NT2/D1 (cell line): Measurements from ENCODE around the gene FAM20C.

Source experiments
- DNase-seq: peaks from one replicate; pipeline ENCODE4 v3.0.0-alpha.2; 2011; ENCODE audit warnings: low read depth, low spot score
- H3K27me3 ChIP-seq: 2 replicates; pipeline ENCODE4 v1.6.0; 2011; ENCODE audit warnings: mild to moderate bottlenecking; ENCODE audit not compliant: insufficient read length, insufficient read depth
- H3K36me3 ChIP-seq: 2 replicates; pipeline ENCODE4 v1.6.1; 2011; ENCODE audit warnings: mild to moderate bottlenecking, low read length, mixed read lengths; ENCODE audit not compliant: insufficient read depth, insufficient read length
- H3K4me1 ChIP-seq: 2 replicates; pipeline ENCODE4 v1.5.1; 2011; ENCODE audit not compliant: insufficient read depth, insufficient read length
- H3K4me3 ChIP-seq: 2 replicates; pipeline ENCODE4 v1.5.1; 2011; ENCODE audit warnings: low read depth; ENCODE audit not compliant: insufficient read length
- H3K9ac ChIP-seq: 2 replicates; pipeline ENCODE4 v1.6.0; 2011; ENCODE audit warnings: low read depth; ENCODE audit not compliant: insufficient read length
- H3K9me3 ChIP-seq: 2 replicates; pipeline ENCODE4 v1.5.1; 2011; ENCODE audit warnings: mild to moderate bottlenecking, low read length; ENCODE audit not compliant: insufficient read depth
- SUZ12 ChIP-seq: IDR thresholded peaks from 2 replicates; pipeline ENCODE4 v1.6.1; 2011; ENCODE audit not compliant: insufficient read length, insufficient read depth; ENCODE audit errors: extremely low read depth
- YY1 ChIP-seq: IDR thresholded peaks from 2 replicates; pipeline ENCODE4 v1.6.1; 2011; ENCODE audit not compliant: insufficient read length, insufficient read depth
- ZNF274 ChIP-seq: IDR thresholded peaks from 2 replicates; pipeline ENCODE4 v1.6.1; 2011; ENCODE audit warnings: mild to moderate bottlenecking, low read depth, low read length

FAM20C gene

DNA sequence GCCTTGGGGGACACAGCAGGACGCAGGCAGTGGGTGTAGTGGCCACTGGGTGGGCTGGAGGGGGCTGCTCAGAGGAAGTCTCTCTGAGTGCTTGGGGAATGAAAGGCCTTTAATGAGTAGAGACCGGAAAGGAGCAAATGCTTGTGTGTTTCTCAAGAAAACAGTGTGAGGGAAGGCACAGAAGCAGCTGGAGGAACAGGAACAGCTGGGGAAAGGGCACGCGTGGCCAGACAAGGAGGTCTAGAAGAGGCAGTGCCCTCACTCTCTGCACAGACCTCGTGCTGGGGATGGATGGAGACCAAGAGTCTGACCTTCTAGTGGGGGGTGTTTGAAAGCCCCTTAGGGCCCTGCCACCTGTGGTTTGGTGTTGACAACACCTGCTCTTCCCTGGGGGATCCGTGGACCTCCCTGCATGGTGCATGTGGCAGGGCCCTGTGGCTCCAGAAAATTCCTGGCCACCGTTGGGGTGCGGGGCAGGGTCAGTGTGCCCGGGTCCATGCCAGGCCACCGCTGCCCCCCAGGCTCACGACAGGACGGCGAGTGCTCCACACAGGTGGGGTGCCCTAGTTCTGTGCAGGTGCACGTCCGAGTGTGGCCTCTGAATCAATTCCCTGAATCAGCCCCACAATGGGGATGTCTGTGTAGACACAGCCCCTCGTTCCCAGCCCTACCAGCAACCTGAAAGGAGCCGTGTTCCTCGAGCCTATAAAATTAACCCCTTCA is 25.9 kb upstream of the FAM20C start:
- no peak for DNase-seq
- H3K36me3 ChIP-seq = no peaks in the 10 kb centered on the region
- no peak overlapping the region for H3K4me3 ChIP-seq
- H3K9me3 ChIP-seq = peaks cover 6% of the 10 kb centered on the region; the same call in 1 of the 2 replicates
- no peak overlapping the region for H3K9ac ChIP-seq
- TF ChIP-seq SUZ12 = no peak
- H3K27me3 ChIP-seq = peaks cover 10% of the 10 kb centered on the region
- H3K4me1 ChIP-seq = peaks cover 12% of the 10 kb centered on the region

DNA sequence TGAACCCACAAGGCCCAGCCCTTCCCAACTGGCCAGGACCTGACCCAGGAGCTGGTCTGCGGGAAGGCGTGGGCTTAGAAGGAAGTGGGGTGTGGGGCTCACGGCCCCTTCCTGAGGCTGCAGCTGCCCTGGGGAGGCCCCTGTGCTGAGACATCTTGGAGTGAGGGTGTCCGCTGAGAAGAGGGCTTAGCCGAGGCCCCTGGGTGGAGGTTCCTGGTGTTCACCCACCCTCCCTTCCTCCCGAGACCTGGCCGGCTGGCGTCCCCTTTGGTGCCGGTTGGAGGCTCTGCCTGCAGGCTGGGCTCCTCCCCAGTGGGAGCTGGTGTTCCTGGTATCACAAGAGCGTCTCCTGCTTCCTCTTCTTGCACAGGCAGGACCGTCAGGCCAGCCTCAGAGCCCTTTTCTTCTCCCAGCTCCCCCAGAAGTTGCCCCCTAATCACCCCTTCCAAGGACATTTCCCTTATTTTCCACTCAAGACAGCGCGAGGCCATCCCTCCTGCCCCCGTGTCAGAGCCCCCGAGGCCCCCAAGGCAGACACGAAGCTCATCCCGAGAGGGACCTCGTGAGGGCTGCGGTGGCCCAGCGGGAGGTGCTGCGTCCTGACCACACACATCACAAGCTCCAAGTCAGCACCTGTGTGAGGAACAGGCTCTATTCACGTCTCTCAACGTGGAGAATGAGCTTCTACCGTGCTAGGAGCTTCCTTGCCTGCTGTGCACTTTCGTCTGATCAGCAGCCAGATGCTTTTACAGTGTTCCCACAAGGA is 25.1 kb upstream of the FAM20C start:
- DNase-seq = no peak
- peaks cover 10% of the 10 kb centered on the region for H3K27me3 ChIP-seq

DNA sequence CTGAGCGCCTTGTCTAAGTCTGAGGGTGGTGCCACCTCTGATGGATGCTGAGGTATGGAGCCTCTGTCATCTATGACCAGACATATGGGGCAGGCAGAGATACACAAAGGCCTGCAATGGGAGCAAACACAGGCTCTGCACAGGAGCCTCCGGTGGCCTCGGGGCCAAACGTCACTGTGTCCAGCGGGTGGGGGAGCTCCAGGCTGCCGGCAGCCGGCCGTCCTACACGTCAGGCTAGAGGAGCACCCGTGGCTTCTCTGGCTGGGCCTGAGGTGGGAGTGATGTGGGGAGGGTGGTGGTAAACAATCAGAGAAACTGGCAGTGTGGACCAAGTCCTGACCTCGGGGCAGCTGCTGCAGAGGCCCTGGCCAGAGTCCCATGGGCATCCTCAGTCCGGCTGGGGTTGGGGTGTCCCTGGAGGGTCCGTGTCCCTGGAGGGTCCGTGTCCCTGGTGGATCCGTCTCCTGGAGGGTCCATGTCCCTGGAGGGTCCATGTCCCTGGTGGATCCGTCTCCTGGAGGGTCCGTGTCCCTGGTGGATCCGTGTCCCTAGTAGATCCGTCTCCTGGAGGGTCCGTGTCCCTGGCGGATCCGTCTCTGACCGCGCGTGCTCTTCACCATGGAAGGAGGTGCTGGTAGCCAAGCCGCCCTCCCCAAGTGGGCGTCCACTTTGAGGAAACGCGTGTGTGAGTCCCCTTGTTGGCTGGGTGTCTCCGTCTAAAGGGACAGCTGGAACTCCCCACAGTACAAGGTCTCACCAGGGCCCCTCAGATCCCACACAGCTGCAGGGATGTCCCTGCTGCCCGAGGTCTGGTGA is 24.2 kb upstream of the FAM20C start:
- Histone ChIP-seq H3K4me1 (peaks cover 14% of the 10 kb centered on the region), H3K36me3 (no peaks in the 10 kb centered on the region), H3K27me3 (peaks cover 7% of the 10 kb centered on the region), H3K9ac (no peak overlapping the region), H3K4me3 (no peak overlapping the region), H3K9me3 (peaks cover 6% of the 10 kb centered on the region; the same call in 1 of the 2 replicates)
- DNase-seq = no peak
- TF ChIP-seq ZNF274 = no peak
- no peak for TF ChIP-seq SUZ12
- no peak for TF ChIP-seq YY1

More for the DNA sequence above, 25.1 kb upstream of the FAM20C start:
- Histone ChIP-seq H3K36me3 (no peaks in the 10 kb centered on the region), H3K4me1 (peaks cover 12% of the 10 kb centered on the region), H3K4me3 (no peak overlapping the region), H3K9me3 (peaks cover 6% of the 10 kb centered on the region; the same call in 1 of the 2 replicates), H3K9ac (no peak overlapping the region)
- TF ChIP-seq YY1 = no peak
- no peak for TF ChIP-seq ZNF274
- no peak for TF ChIP-seq SUZ12

DNA sequence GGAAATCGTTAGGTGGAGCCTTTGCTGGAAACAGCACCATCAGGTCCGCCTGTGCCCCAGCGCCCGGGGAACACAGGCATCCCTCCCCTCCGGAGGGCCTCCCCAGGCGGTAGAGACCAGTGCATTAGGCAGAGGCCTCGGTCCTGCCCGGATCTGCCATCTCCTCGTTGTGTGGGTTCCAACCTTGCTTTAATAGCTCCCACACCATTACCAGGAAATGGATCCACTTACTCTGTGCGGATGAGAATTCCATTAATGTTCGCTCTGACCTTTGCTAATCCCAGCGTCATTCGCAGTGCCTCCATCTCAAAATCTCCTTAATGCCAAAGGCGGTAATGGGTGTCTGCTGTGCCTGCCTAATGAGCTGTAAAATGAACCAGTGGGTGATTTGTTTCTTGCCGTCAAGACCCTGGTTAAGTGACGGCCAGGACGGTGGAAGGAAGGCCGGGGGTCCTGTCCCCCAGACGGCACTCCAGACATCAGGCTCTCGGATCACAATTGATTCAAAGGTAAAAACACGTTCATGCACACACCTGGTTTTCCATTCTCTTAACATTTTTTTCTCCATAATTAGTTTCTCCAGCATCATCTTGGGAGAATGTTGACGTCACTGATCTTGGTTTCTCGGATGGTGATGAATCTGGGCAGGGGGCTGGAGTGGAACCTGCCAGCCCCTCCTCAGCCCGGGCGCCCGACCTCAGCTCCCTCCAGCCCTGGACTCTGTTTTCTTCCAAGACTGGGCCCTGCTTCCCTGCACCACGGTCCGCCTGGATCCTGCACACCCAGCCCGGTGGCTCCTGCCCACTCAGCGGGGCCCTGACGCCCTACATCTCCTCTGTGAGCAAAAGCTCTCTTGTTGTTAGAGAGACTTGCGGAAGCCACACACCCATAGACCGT is 22.8 kb upstream of the FAM20C start:
- no peak overlapping the region for H3K9ac ChIP-seq
- no peak for DNase-seq
- TF ChIP-seq SUZ12 (no peak), ZNF274 (no peak), YY1 (no peak)
- no peak overlapping the region for H3K4me3 ChIP-seq
- H3K4me1 ChIP-seq = peaks cover 22% of the 10 kb centered on the region
- H3K36me3 ChIP-seq = no peaks in the 10 kb centered on the region
- peaks cover 6% of the 10 kb centered on the region; the same call in 1 of the 2 replicates for H3K9me3 ChIP-seq
- peaks cover under 1% of the 10 kb centered on the region for H3K27me3 ChIP-seq

DNA sequence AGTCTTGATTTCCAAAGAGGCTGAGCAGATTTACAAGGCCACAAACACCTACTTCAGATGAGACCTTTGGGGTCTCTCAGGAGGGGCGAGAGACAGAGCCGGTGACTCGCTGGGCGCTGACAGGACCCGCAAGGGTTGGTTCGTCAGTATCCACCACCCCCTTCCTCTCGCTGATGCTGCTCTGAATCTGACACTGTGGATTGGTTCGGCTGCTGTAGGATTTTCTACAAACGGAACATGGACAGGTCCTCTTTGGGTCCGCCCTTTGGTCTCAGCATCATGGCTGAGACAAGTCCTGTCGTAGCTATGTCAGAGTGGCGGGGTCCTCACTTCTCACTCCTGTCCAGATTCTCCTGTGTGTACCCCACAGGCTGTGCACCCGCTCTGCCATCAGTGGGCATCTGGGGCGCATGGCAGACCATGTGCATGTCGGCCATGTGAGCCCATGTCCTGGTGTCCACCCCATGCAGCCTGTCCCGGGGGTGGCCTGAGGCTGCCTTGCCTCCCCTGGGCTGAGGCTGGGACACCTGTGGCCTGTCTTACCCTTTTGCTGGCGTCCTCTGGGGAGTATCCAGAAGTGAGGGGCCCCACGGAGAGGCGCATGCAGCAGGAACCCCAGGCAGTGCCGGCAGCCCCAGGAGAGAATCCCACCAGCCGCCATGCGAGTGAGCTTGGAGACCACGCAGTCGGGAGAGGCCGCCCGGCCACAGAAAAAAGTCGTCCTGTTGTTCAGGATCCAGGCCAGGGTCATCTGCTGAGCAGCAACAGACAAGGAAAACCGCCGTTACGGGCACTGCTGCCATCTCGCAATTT is 21.6 kb upstream of the FAM20C start:
- no peak for DNase-seq

More for the DNA sequence above, 21.6 kb upstream of the FAM20C start:
- no peaks in the 10 kb centered on the region for H3K36me3 ChIP-seq
- H3K4me1 ChIP-seq = peaks cover 16% of the 10 kb centered on the region
- H3K27me3 ChIP-seq = no peaks in the 10 kb centered on the region
- H3K9ac ChIP-seq = no peak overlapping the region
- peaks cover 6% of the 10 kb centered on the region; the same call in 1 of the 2 replicates for H3K9me3 ChIP-seq
- H3K4me3 ChIP-seq = no peak overlapping the region
- TF ChIP-seq SUZ12 (no peak), YY1 (no peak), ZNF274 (no peak)
